Fibroblast of lung (primary cell): ENCODE data around the gene SPANXN5. TPM values are rescaled to one million over a fixed set of nuclear protein-coding genes. Genes with fewer than 3 reads are reported as not detected.
"Not testable (repeated sequence)": the region's sequence is repeated elsewhere in the genome, so short reads cannot be mapped to it uniquely, and the experiment has no call there.

Experiments used
- DNase-seq, 2 donors: peaks; one replicate each; pipeline versions ENCODE4 v3.0.0 to v3.0.0-alpha.2; 2010; ENCODE audit warnings: low read depth in 2 of 2
- H2AFZ ChIP-seq: 2 replicates; pipeline ENCODE4 v1.5.1; 2012; ENCODE audit warnings: low read length, control low read depth, inconsistent platforms
- H3K27ac ChIP-seq: 2 replicates; pipeline ENCODE4 v1.5.1; 2011; ENCODE audit warnings: low read length, control low read depth; ENCODE audit not compliant: insufficient read depth
- H3K27me3 ChIP-seq: 2 replicates; pipeline ENCODE4 v1.5.1; 2011; ENCODE audit warnings: mild to moderate bottlenecking, low read length; ENCODE audit not compliant: control insufficient read depth, insufficient read depth
- H3K36me3 ChIP-seq: 2 replicates; pipeline ENCODE4 v1.5.1; 2011; ENCODE audit warnings: low read length; ENCODE audit not compliant: control insufficient read depth, insufficient read depth
- H3K4me1 ChIP-seq: 2 replicates; pipeline ENCODE4 v1.5.1; 2011; ENCODE audit warnings: low read length; ENCODE audit not compliant: control insufficient read depth, insufficient read depth; ENCODE audit errors: extremely low read depth
- H3K4me2 ChIP-seq: 2 replicates; pipeline ENCODE4 v1.5.1; 2011; ENCODE audit warnings: low read length, control low read depth; ENCODE audit not compliant: insufficient read depth; ENCODE audit errors: extremely low read depth
- H3K4me3 ChIP-seq, 4 experiments: fragments of 200-600 bp in 1 of 4; sonication (generic) in 1 of 4; replicated peaks in 1 of 4; 2 replicates each; pipeline ENCODE4 v1.5.1; 2011 to 2016; ENCODE audit warnings: low read length in 4 of 4, low read depth in 3 of 4, mild to moderate bottlenecking in 3 of 4, control low read depth in 2 of 4, inconsistent platforms in 1 of 4, mixed read lengths in 1 of 4; ENCODE audit not compliant: insufficient read depth in 1 of 4; ENCODE audit errors: control extremely low read depth in 1 of 4
- H3K79me2 ChIP-seq: 2 replicates; pipeline ENCODE4 v1.5.1; 2012; ENCODE audit warnings: mild to moderate bottlenecking, low read length, inconsistent platforms; ENCODE audit not compliant: control insufficient read depth, insufficient read depth
- H3K9ac ChIP-seq: 2 replicates; pipeline ENCODE4 v1.5.1; 2011; ENCODE audit warnings: mild to moderate bottlenecking, low read length, control low read depth; ENCODE audit not compliant: insufficient read depth
- H3K9me3 ChIP-seq: 2 replicates; pipeline ENCODE4 v1.5.1; 2012; ENCODE audit warnings: low read depth, low read length; ENCODE audit not compliant: control insufficient read depth, insufficient read depth
- H4K20me1 ChIP-seq: 2 replicates; pipeline ENCODE4 v1.5.1; 2011; ENCODE audit warnings: low read length; ENCODE audit not compliant: control insufficient read depth, insufficient read depth; ENCODE audit errors: extremely low read depth
- CTCF ChIP-seq, 2 donors: IDR thresholded peaks in 1 of 2; conservative IDR thresholded peaks in 1 of 2; 1 replicate in 1 of 2; 2 replicates in 1 of 2; pipeline ENCODE4 v1.5.1; 2011 to 2012; ENCODE audit warnings: low read length in 2 of 2, control low read depth in 1 of 2, inconsistent platforms in 1 of 2, low read depth in 1 of 2, mild to moderate bottlenecking in 1 of 2
- EZH2 ChIP-seq: IDR thresholded peaks from 2 replicates; pipeline ENCODE4 v1.5.1; 2012; ENCODE audit warnings: low read length, control low read depth, mild to moderate bottlenecking; ENCODE audit errors: missing control alignments
- polyA minus RNA-seq: library from RNA; depleted of rRNA, polyadenylated mRNA; stranded (reverse); fragments of >200 nt; gene quantifications from 2 replicates; pipeline ENCODE4 v1.2.3, GENCODE V29; 2011; ENCODE audit warnings: low replicate concordance
- polyA plus RNA-seq, 2 donors: library from polyadenylated mRNA; depleted of rRNA in 1 of 2; stranded (reverse) in 1 of 2; unstranded in 1 of 2; fragments of >200 nt; gene quantifications; 2 replicates each; pipeline ENCODE4 v1.2.1, GENCODE V29; 2011 to 2012; ENCODE audit warnings: missing spikeins in 1 of 2
- total RNA-seq: library from RNA; depleted of rRNA; stranded (reverse); fragments of >200 nt; gene quantifications from 2 replicates; pipeline ENCODE4 v1.2.1, GENCODE V29; 2014

Gene SPANXN5
- total RNA-seq (not detected in 2 replicates), polyA plus RNA-seq (not detected in 2 replicates), polyA minus RNA-seq (not detected in 2 replicates)
- not detected in 2 replicates for polyA plus RNA-seq (2012)

- not testable (repeated sequence) for H2AFZ ChIP-seq, DNase-seq, H3K9ac ChIP-seq, H3K27me3 ChIP-seq, H3K9me3 ChIP-seq, H3K4me2 ChIP-seq, H3K36me3 ChIP-seq, H3K4me3 ChIP-seq, H4K20me1 ChIP-seq, H3K27ac ChIP-seq, H3K4me1 ChIP-seq, H3K79me2 ChIP-seq
These were observed at the start of gene SPANXN5 for GRCh38 chrX:52797327-52797726. SPANXN5 (minus strand) TSS chrX:52797427; CDS start chrX:52797348, 79 bp downstream.

- H3K4me2 ChIP-seq, H3K36me3 ChIP-seq, H2AFZ ChIP-seq, H4K20me1 ChIP-seq, DNase-seq, H3K4me3 ChIP-seq, H3K9ac ChIP-seq, H3K79me2 ChIP-seq, H3K4me1 ChIP-seq, H3K27me3 ChIP-seq, H3K9me3 ChIP-seq, H3K27ac ChIP-seq: not testable (repeated sequence)
These were observed 46.4 kb upstream of the SPANXN5 start for GRCh38 chrX:52843619-52844018.

GRCh38 chrX:52839137-52839536, 41.9 kb upstream of the SPANXN5 start:
- TF ChIP-seq EZH2 (no peak), CTCF (conservative IDR thresholded peaks at IDR 0.05 in 1 of 2, IDR thresholded peaks at IDR 0.05 in 1 of 2; ENCODE audit: low read depth in 1 of 2, low read length in 2 of 2) (no peak)
- no peaks in the 10 kb centered on the region for H3K9me3 ChIP-seq
- H3K36me3 ChIP-seq = no peaks in the 10 kb centered on the region
- H2AFZ ChIP-seq = no peak overlapping the region
- H3K27ac ChIP-seq = no peak overlapping the region
- H3K27me3 ChIP-seq = no peaks in the 10 kb centered on the region
- no peak overlapping the region for H3K9ac ChIP-seq
- no peaks in the 10 kb centered on the region for H3K79me2 ChIP-seq
- H3K4me3 ChIP-seq = no peak overlapping the region
- H4K20me1 ChIP-seq = no peaks in the 10 kb centered on the region
- H3K4me1 ChIP-seq = no peaks in the 10 kb centered on the region
- no peak for DNase-seq
- no peak overlapping the region for H3K4me2 ChIP-seq

GRCh38 chrX:52830551-52830950, 33.3 kb upstream of the SPANXN5 start:
- H3K4me1 ChIP-seq = no peaks in the 10 kb centered on the region
- no peaks in the 10 kb centered on the region for H3K27me3 ChIP-seq
- no peak for DNase-seq
- no peak overlapping the region for H3K4me3 ChIP-seq
- H3K9ac ChIP-seq = no peak overlapping the region
- H3K9me3 ChIP-seq = no peaks in the 10 kb centered on the region
- H4K20me1 ChIP-seq = no peaks in the 10 kb centered on the region
- H2AFZ ChIP-seq = no peak overlapping the region
- no peaks in the 10 kb centered on the region for H3K36me3 ChIP-seq
- no peak overlapping the region for H3K4me2 ChIP-seq
- TF ChIP-seq CTCF (conservative IDR thresholded peaks at IDR 0.05 in 1 of 2, IDR thresholded peaks at IDR 0.05 in 1 of 2; ENCODE audit: low read depth in 1 of 2, low read length in 2 of 2) (no peak), EZH2 (no peak)
- no peak overlapping the region for H3K27ac ChIP-seq
- H3K79me2 ChIP-seq = no peaks in the 10 kb centered on the region
